Osteocyte (in vitro differentiated cells): ENCODE data around the gene RNF148. TPM values are rescaled to one million over a fixed set of nuclear protein-coding genes. Genes with fewer than 3 reads are reported as not detected.

Experiments used
- DNase-seq: peaks from one replicate; pipeline ENCODE4 v3.0.0; 2021; ENCODE audit warnings: mixed read lengths; ENCODE audit not compliant: unreplicated experiment; ENCODE audit errors: extremely low spot score
- H3K27ac Mint-ChIP-seq: one replicate; pipeline ENCODE4 v1.8.0; 2021; ENCODE audit warnings: mild to moderate bottlenecking, mixed read lengths; ENCODE audit not compliant: unreplicated experiment
- H3K27me3 Mint-ChIP-seq: one replicate; pipeline ENCODE4 v1.8.0; 2021; ENCODE audit warnings: mixed read lengths; ENCODE audit not compliant: unreplicated experiment
- H3K36me3 Mint-ChIP-seq: one replicate; pipeline ENCODE4 v1.8.0; 2021; ENCODE audit warnings: mixed read lengths; ENCODE audit not compliant: unreplicated experiment
- H3K4me1 Mint-ChIP-seq: one replicate; pipeline ENCODE4 v1.8.0; 2021; ENCODE audit warnings: mixed read lengths; ENCODE audit not compliant: unreplicated experiment
- H3K4me3 Mint-ChIP-seq: one replicate; pipeline ENCODE4 v1.8.0; 2021; ENCODE audit warnings: mild to moderate bottlenecking, moderate library complexity, mixed read lengths; ENCODE audit not compliant: unreplicated experiment
- H3K9me3 Mint-ChIP-seq: one replicate; pipeline ENCODE4 v1.8.0; 2021; ENCODE audit warnings: mixed read lengths; ENCODE audit not compliant: unreplicated experiment
- CTCF ChIP-seq: fragments of 200-600 bp; sonication (generic); IDR thresholded peaks from 2 replicates; pipeline ENCODE4 v1.5.0; 2021; ENCODE audit warnings: antibody characterized with exemption, mild to moderate bottlenecking, moderate library complexity
- long read RNA-seq: library from polyadenylated mRNA; unstranded; transcript quantifications from one replicate; pipeline ENCODE4 v2.0.0, GENCODE V29; 2021
- total RNA-seq: library from RNA; stranded (reverse); gene quantifications from 2 replicates; pipeline ENCODE4 v1.2.1, GENCODE V29; 2021

The RNF148 gene
- not detected in 2 replicates for total RNA-seq
- long read RNA-seq = 0 reads

GRCh38 chr7:122702872-122703510 lies at the start of gene RNF148:
TSS of gene RNF148 (minus strand) at chr7:122702922. CDS start at chr7:122702750, 172 bp downstream.
- no peak within 1 kb of the TSS for H3K27ac Mint-ChIP-seq
- no peaks in the 10 kb centered on the region for H3K27me3 Mint-ChIP-seq
- H3K4me3 Mint-ChIP-seq = no peak within 1 kb of the TSS
- H3K36me3 Mint-ChIP-seq = no peaks in the 10 kb centered on the region
- no peaks in the 10 kb centered on the region for H3K4me1 Mint-ChIP-seq
- H3K9me3 Mint-ChIP-seq = peaks cover 6% of the 10 kb centered on the region
- no peak for TF ChIP-seq CTCF
- no peak for DNase-seq

GRCh38 chr7:122750389-122750788 lies 47.7 kb upstream of the RNF148 start:
- Mint-ChIP-seq H3K4me1 (no peaks in the 10 kb centered on the region), H3K36me3 (no peaks in the 10 kb centered on the region), H3K27me3 (peaks cover 6% of the 10 kb centered on the region), H3K4me3 (no peak overlapping the region), H3K27ac (no peak overlapping the region), H3K9me3 (no peaks in the 10 kb centered on the region)
- DNase-seq = no peak
- TF ChIP-seq CTCF = no peak

- Mint-ChIP-seq H3K4me1 (no peaks in the 10 kb centered on the region), H3K4me3 (no peak overlapping the region), H3K27ac (no peak overlapping the region), H3K27me3 (peaks cover 6% of the 10 kb centered on the region), H3K36me3 (no peaks in the 10 kb centered on the region), H3K9me3 (no peaks in the 10 kb centered on the region)
- DNase-seq = no peak
- TF ChIP-seq CTCF = no peak
Measured at GRCh38 chr7:122748195-122748594, 45.5 kb upstream of the RNF148 start.

- H3K36me3 Mint-ChIP-seq = no peaks in the 10 kb centered on the region
- H3K27ac Mint-ChIP-seq = no peak overlapping the region
- DNase-seq = no peak
- TF ChIP-seq CTCF = no peak
- no peaks in the 10 kb centered on the region for H3K4me1 Mint-ChIP-seq
- H3K27me3 Mint-ChIP-seq = peaks cover 6% of the 10 kb centered on the region
- H3K9me3 Mint-ChIP-seq = no peaks in the 10 kb centered on the region
- no peak overlapping the region for H3K4me3 Mint-ChIP-seq
Measured at GRCh38 chr7:122746948-122747347, 44.2 kb upstream of the RNF148 start.

- H3K27me3 Mint-ChIP-seq = no peaks in the 10 kb centered on the region
- no peak overlapping the region for H3K4me3 Mint-ChIP-seq
- H3K36me3 Mint-ChIP-seq = no peaks in the 10 kb centered on the region
- no peak for TF ChIP-seq CTCF
- H3K27ac Mint-ChIP-seq = no peak overlapping the region
- no peaks in the 10 kb centered on the region for H3K9me3 Mint-ChIP-seq
- no peaks in the 10 kb centered on the region for H3K4me1 Mint-ChIP-seq
- DNase-seq = no peak
Measured at GRCh38 chr7:122743211-122743610, 40.5 kb upstream of the RNF148 start.
